K562 (cell line): ENCODE results near the gene CHST8. TPM values are rescaled to one million over a fixed set of nuclear protein-coding genes. Genes with fewer than 3 reads are reported as not detected.

ENCODE experiments used
- CREBBP ChIP-seq: IDR thresholded peaks from one replicate; pipeline ENCODE4 v1.6.1; 2012; ENCODE audit warnings: low read depth, mild to moderate bottlenecking, control low read depth, inconsistent platforms, low read length
- HDGF ChIP-seq: fragments of 450-650 bp; IDR thresholded peaks from 2 replicates; pipeline ENCODE4 v1.6.1; 2016
- HIVEP1 ChIP-seq: fragments of 250-450 bp; sonication (Bioruptor Pico); IDR thresholded peaks from 2 replicates; pipeline ENCODE4 v1.4.0; 2020; ENCODE audit warnings: mild to moderate bottlenecking
- RAD51 ChIP-seq: fragments of 450-650 bp; IDR thresholded peaks from 2 replicates; pipeline ENCODE4 v1.7.1; 2016; ENCODE audit warnings: low read depth, mild to moderate bottlenecking, borderline replicate concordance
- REST ChIP-seq, 2 experiments: fragments of 450-650 bp; formaldehyde crosslinking in 1 of 2; IDR thresholded peaks; 2 replicates each; pipeline versions ENCODE4 v1.4.0 to v1.6.1; 2014 to 2020; ENCODE audit warnings: mild to moderate bottlenecking in 2 of 2, borderline replicate concordance in 1 of 2, low read depth in 1 of 2
- SMARCC2 ChIP-seq: fragments of 450-650 bp; IDR thresholded peaks from 2 replicates; pipeline ENCODE4 v1.6.1; 2017; ENCODE audit warnings: antibody characterized with exemption, moderate library complexity, mild to moderate bottlenecking, low read depth
- SRSF7 ChIP-seq: fragments of 200-400 bp; formaldehyde crosslinking; optimal IDR thresholded peaks from 2 replicates; pipeline ENCODE3; 2017; ENCODE audit warnings: mild to moderate bottlenecking, low read depth, low read length
- ZNF280A ChIP-seq: fragments of 450-650 bp; IDR thresholded peaks from 2 replicates; pipeline ENCODE4 v1.6.1; 2018; ENCODE audit warnings: mild to moderate bottlenecking, low read depth; ENCODE audit not compliant: partially characterized antibody
- ZNF347 ChIP-seq: fragments of 450-650 bp; formaldehyde crosslinking; IDR thresholded peaks from 2 replicates; pipeline ENCODE4 v1.4.0; 2020; ENCODE audit warnings: low read depth, mild to moderate bottlenecking, moderate library complexity
- ZNF699 ChIP-seq: fragments of 250-450 bp; sonication (Bioruptor Pico); IDR thresholded peaks from 2 replicates; pipeline ENCODE4 v1.8.0; 2021; ENCODE audit warnings: mild to moderate bottlenecking, moderate library complexity; ENCODE audit not compliant: insufficient replicate concordance
- polyA plus RNA-seq, 8 experiments: library from polyadenylated mRNA; depleted of rRNA in 4 of 8; stranded (reverse) in 5 of 8; unstranded in 3 of 8; fragments of >200 nt; fragmentation: Nextera tagmentation in 2 of 8; fragmentation: Illumina TruSeq in 1 of 8; extraction: Ambion mirVana in 2 of 8; extraction: Trizol in 1 of 8; gene quantifications; 2 replicates each; pipeline versions ENCODE4 v1.2.1 to v1.2.3, GENCODE V29; 2011 to 2014; ENCODE audit warnings: inconsistent platforms in 1 of 8, missing spikeins in 1 of 8
- total RNA-seq, 7 experiments: library from RNA; depleted of rRNA in 6 of 7; stranded (reverse); fragments of >200 nt in 6 of 7; fragmentation: Illumina TruSeq in 2 of 7; extraction: Trizol in 2 of 7; gene quantifications; 2 replicates each; pipeline versions ENCODE4 v1.2.1 to v1.2.3, GENCODE V29; 2011 to 2021; ENCODE audit warnings: low replicate concordance in 1 of 7
- TF ChIP-seq, protein P1 (sequence below): fragments of 450-650 bp; formaldehyde crosslinking; IDR thresholded peaks from 2 replicates; pipeline ENCODE4 v1.4.0; 2020; ENCODE audit warnings: mild to moderate bottlenecking, moderate library complexity
- TF ChIP-seq, protein P2 (sequence below): fragments of 200-800 bp; sonication (Bioruptor generic); IDR thresholded peaks from 2 replicates; pipeline ENCODE4 v1.6.1; 2017; ENCODE audit warnings: missing genetic modification characterization, missing compliant biosample characterization

CHST8 gene
- total and polyA plus RNA-seq, 9 of the 15 experiments (the other 6 are each of a cell fraction or from before 2014, with no cell fraction given) = 0.11 TPM; not detected in 8

GRCh38 chr19:33771384-33772101 is 149.8 kb downstream of the CHST8 start (continued):
- TF ChIP-seq, protein P1, sequence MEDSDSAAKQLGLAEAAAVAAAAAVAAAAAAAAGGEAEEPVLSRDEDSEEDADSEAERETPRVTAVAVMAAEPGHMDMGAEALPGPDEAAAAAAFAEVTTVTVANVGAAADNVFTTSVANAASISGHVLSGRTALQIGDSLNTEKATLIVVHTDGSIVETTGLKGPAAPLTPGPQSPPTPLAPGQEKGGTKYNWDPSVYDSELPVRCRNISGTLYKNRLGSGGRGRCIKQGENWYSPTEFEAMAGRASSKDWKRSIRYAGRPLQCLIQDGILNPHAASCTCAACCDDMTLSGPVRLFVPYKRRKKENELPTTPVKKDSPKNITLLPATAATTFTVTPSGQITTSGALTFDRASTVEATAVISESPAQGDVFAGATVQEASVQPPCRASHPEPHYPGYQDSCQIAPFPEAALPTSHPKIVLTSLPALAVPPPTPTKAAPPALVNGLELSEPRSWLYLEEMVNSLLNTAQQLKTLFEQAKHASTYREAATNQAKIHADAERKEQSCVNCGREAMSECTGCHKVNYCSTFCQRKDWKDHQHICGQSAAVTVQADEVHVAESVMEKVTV (CRISPR knock-in tag) = peak; percentile 49
- no peak for TF ChIP-seq ZNF699 (CRISPR knock-in tag)
- TF ChIP-seq REST (IDR thresholded peaks at IDR 0.05; ENCODE audit: borderline replicate concordance) = peak; percentile 80
- no peak for TF ChIP-seq REST (CRISPR knock-in tag; IDR thresholded peaks at IDR 0.05; ENCODE audit: low read depth)
- no peak for TF ChIP-seq SMARCC2
- TF ChIP-seq HIVEP1 (CRISPR knock-in tag) = no peak
- no peak for TF ChIP-seq RAD51
- TF ChIP-seq CREBBP = no peak
- TF ChIP-seq ZNF347 (CRISPR knock-in tag) = no peak
- TF ChIP-seq, protein P2, sequence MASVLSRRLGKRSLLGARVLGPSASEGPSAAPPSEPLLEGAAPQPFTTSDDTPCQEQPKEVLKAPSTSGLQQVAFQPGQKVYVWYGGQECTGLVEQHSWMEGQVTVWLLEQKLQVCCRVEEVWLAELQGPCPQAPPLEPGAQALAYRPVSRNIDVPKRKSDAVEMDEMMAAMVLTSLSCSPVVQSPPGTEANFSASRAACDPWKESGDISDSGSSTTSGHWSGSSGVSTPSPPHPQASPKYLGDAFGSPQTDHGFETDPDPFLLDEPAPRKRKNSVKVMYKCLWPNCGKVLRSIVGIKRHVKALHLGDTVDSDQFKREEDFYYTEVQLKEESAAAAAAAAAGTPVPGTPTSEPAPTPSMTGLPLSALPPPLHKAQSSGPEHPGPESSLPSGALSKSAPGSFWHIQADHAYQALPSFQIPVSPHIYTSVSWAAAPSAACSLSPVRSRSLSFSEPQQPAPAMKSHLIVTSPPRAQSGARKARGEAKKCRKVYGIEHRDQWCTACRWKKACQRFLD (CRISPR knock-in tag) = no peak
- no peak for TF ChIP-seq SRSF7
- TF ChIP-seq ZNF280A = no peak
- TF ChIP-seq HDGF = no peak
